OCI-LY1 (cell line): ENCODE results near the gene GMNN.

Experiments used
- H2AFZ ChIP-seq: fragments of 200-600 bp; sonication (generic), shearing (Covaris generic); 2 replicates; pipeline ENCODE4 v1.6.0; 2014; ENCODE audit warnings: antibody characterized with exemption, mild to moderate bottlenecking, low read length
- H3F3A ChIP-seq: fragments of 200-600 bp; sonication (generic), shearing (Covaris generic); 2 replicates; pipeline ENCODE4 v1.6.0; 2014; ENCODE audit warnings: mild to moderate bottlenecking, antibody characterized with exemption, low read length, moderate library complexity; ENCODE audit not compliant: insufficient read depth
- H3K27ac ChIP-seq: fragments of 200-600 bp; sonication (generic); 2 replicates; pipeline ENCODE4 v1.5.1; 2014; ENCODE audit warnings: low read length, mixed run types, mild to moderate bottlenecking, low read depth; ENCODE audit not compliant: poor library complexity, severe bottlenecking
- H3K27me3 ChIP-seq: fragments of 200-600 bp; sonication (generic); 2 replicates; pipeline ENCODE4 v1.6.0; 2014; ENCODE audit warnings: antibody characterized with exemption, mild to moderate bottlenecking, low read length, moderate library complexity; ENCODE audit not compliant: insufficient read depth
- H3K36me3 ChIP-seq: fragments of 200-600 bp; sonication (generic); 2 replicates; pipeline ENCODE4 v1.6.1; 2014; ENCODE audit warnings: mild to moderate bottlenecking, antibody characterized with exemption, low read length, moderate library complexity, mixed read lengths; ENCODE audit not compliant: insufficient read depth
- H3K4me1 ChIP-seq: fragments of 200-600 bp; sonication (generic); 2 replicates; pipeline ENCODE4 v1.5.1; 2014; ENCODE audit warnings: mild to moderate bottlenecking, low read length, moderate library complexity; ENCODE audit not compliant: insufficient read depth, severe bottlenecking
- H3K4me2 ChIP-seq: fragments of 200-600 bp; sonication (generic), shearing (Covaris generic); 2 replicates; pipeline ENCODE4 v1.6.1; 2014; ENCODE audit warnings: low read length
- H3K4me3 ChIP-seq: fragments of 200-600 bp; sonication (generic); 2 replicates; pipeline ENCODE4 v1.5.1; 2014; ENCODE audit warnings: low read length, low read depth, mild to moderate bottlenecking, mixed read lengths; ENCODE audit not compliant: poor library complexity, severe bottlenecking
- H3K79me2 ChIP-seq: fragments of 200-600 bp; shearing (Covaris generic); 2 replicates; pipeline ENCODE4 v1.6.1; 2016; ENCODE audit warnings: mixed run types, low read length, mixed read lengths; ENCODE audit not compliant: insufficient read depth
- H3K9ac ChIP-seq: fragments of 200-600 bp; sonication (generic), shearing (Covaris generic); 2 replicates; pipeline ENCODE4 v1.6.1; 2014; ENCODE audit warnings: mild to moderate bottlenecking, low read length, mixed read lengths
- H3K9me2 ChIP-seq: fragments of 200-600 bp; sonication (generic), shearing (Covaris generic); 2 replicates; pipeline ENCODE4 v1.6.1; 2014; ENCODE audit warnings: low read depth, mild to moderate bottlenecking, low read length, mixed read lengths
- H3K9me3 ChIP-seq: fragments of 200-600 bp; shearing (Covaris generic); 2 replicates; pipeline ENCODE4 v1.6.1; 2014; ENCODE audit warnings: low read length, mixed read lengths
- H4K20me1 ChIP-seq: fragments of 200-600 bp; sonication (generic), shearing (Covaris generic); 2 replicates; pipeline ENCODE4 v1.6.0; 2016; ENCODE audit warnings: mild to moderate bottlenecking, low read length; ENCODE audit not compliant: insufficient read depth
- EZH2 ChIP-seq: fragments of 200-600 bp; sonication (generic), shearing (Covaris generic); IDR thresholded peaks from 2 replicates; pipeline ENCODE4 v1.8.0; 2017; ENCODE audit warnings: borderline replicate concordance, mixed run types, mild to moderate bottlenecking, antibody characterized with exemption, low read length, moderate library complexity, mixed read lengths
- TF ChIP-seq, protein P1 (sequence below): fragments of 200-600 bp; sonication (generic), shearing (Covaris generic); IDR thresholded peaks from 2 replicates; pipeline ENCODE4 v1.5.1; 2017; ENCODE audit warnings: mild to moderate bottlenecking, antibody characterized with exemption, low read length, moderate library complexity, mixed read lengths

The GMNN gene

DNA sequence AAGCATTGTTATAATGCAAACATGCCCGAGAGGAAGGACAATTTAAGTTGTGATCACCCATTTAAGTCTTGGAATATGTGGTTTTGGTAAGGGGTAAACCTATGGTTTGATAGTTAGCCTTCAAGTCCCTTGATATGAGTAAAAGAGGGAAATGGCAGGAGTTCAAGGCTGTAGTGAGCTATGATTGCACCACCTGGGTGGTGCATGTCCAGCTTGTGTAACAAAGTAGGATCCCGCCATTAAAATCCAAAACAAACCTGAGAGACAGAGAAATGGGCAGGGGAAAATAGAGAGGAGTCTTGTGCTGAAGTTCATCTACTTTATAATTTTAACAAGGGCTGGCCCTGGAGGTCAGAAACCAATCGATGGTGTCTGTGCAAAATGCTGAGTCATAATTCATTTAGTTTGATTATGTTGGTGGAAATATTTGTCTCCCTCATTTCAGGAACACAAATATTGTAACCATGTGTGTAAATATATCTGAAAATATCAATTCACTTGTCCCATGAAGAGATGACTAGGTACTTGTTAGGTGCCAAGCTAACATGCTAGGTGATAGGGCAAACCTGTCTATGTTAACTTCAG lies 47.2 kb downstream of the GMNN start:
- Histone ChIP-seq H3K9ac (no peak overlapping the region), H3K79me2 (no peaks in the 10 kb centered on the region), H3K9me3 (no peaks in the 10 kb centered on the region), H3K27ac (no peak overlapping the region), H3K36me3 (peaks cover 31% of the 10 kb centered on the region), H3K4me3 (no peak overlapping the region), H4K20me1 (no peaks in the 10 kb centered on the region), H3F3A (no peaks in the 10 kb centered on the region), H2AFZ (no peak overlapping the region), H3K9me2 (no peaks in the 10 kb centered on the region), H3K27me3 (no peaks in the 10 kb centered on the region), H3K4me1 (no peaks in the 10 kb centered on the region), H3K4me2 (no peak overlapping the region)
- TF ChIP-seq, protein P1, sequence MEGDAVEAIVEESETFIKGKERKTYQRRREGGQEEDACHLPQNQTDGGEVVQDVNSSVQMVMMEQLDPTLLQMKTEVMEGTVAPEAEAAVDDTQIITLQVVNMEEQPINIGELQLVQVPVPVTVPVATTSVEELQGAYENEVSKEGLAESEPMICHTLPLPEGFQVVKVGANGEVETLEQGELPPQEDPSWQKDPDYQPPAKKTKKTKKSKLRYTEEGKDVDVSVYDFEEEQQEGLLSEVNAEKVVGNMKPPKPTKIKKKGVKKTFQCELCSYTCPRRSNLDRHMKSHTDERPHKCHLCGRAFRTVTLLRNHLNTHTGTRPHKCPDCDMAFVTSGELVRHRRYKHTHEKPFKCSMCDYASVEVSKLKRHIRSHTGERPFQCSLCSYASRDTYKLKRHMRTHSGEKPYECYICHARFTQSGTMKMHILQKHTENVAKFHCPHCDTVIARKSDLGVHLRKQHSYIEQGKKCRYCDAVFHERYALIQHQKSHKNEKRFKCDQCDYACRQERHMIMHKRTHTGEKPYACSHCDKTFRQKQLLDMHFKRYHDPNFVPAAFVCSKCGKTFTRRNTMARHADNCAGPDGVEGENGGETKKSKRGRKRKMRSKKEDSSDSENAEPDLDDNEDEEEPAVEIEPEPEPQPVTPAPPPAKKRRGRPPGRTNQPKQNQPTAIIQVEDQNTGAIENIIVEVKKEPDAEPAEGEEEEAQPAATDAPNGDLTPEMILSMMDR = no peak
- no peak for TF ChIP-seq EZH2

DNA sequence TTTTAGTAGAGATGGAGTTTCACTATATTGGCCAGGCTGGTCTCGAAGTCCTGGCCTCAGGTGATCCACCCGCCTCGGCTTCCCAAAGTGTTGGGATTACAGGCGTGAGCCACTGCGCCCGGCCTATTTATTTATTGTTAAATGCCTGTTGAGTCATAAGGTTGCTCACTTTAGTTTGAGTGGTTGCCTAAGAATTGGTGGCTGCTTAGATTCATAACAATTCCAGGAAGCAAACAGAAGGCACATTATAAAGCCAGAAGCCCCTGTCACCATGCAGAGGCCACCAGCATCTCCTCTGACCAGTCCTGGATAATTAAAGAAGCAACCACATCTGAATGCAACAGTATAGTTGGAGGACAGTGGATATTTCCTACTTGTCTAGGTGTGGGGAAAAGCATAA lies 48.0 kb downstream of the GMNN start:
- no peak overlapping the region for H3K4me2 ChIP-seq
- H3F3A ChIP-seq = no peaks in the 10 kb centered on the region
- no peaks in the 10 kb centered on the region for H3K27me3 ChIP-seq
- H3K9me2 ChIP-seq = no peaks in the 10 kb centered on the region
- no peak overlapping the region for H2AFZ ChIP-seq
- H3K27ac ChIP-seq = no peak overlapping the region
- no peaks in the 10 kb centered on the region for H3K4me1 ChIP-seq
- no peaks in the 10 kb centered on the region for H3K9me3 ChIP-seq
- peaks cover 38% of the 10 kb centered on the region for H3K36me3 ChIP-seq
- H3K4me3 ChIP-seq = no peak overlapping the region
- H3K79me2 ChIP-seq = no peaks in the 10 kb centered on the region
- no peak overlapping the region for H3K9ac ChIP-seq
- no peaks in the 10 kb centered on the region for H4K20me1 ChIP-seq
- no peak for TF ChIP-seq EZH2
- TF ChIP-seq, protein P1 = no peak

DNA sequence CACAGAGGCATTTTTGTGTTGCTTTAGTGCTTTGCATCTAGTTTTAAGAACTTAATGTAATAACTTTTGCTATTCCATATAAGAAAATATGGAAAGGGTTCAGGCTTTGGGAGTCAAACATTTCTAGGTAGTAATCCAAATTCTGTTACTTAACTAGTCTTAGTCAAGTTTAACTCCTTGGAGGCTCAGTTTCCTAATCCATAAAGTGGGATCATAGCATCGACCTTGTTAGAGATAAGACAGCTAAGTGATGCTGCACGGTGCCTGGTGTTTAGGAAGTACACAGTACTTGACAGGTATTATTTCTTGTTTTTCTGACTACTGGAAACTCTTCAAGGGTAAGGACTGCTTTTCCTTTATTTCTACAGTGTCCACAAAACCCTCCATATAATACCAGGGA lies 48.4 kb downstream of the GMNN start:
- Histone ChIP-seq H3K27ac (no peak overlapping the region), H4K20me1 (no peaks in the 10 kb centered on the region), H2AFZ (no peak overlapping the region), H3F3A (no peaks in the 10 kb centered on the region), H3K36me3 (peaks cover 42% of the 10 kb centered on the region), H3K4me1 (no peaks in the 10 kb centered on the region), H3K9ac (no peak overlapping the region), H3K4me2 (no peak overlapping the region), H3K79me2 (no peaks in the 10 kb centered on the region), H3K4me3 (no peak overlapping the region), H3K9me2 (no peaks in the 10 kb centered on the region), H3K9me3 (no peaks in the 10 kb centered on the region), H3K27me3 (no peaks in the 10 kb centered on the region)
- no peak for TF ChIP-seq EZH2
- TF ChIP-seq, protein P1 = no peak
